GM23338 (cell line): ENCODE results near the gene WWOX.

ENCODE experiments used
- EZH2 ChIP-seq: fragments of 200-600 bp; sonication (generic); IDR thresholded peaks from one replicate; pipeline ENCODE4 v1.8.0; 2017; ENCODE audit warnings: antibody characterized with exemption, mild to moderate bottlenecking, low read depth; ENCODE audit not compliant: unreplicated experiment
- EZH2phosphoT487 ChIP-seq: fragments of 200-600 bp; sonication (generic); IDR thresholded peaks from one replicate; pipeline ENCODE4 v1.8.1; 2018; ENCODE audit warnings: antibody characterized with exemption; ENCODE audit not compliant: unreplicated experiment
- POLR2AphosphoS5 ChIP-seq: IDR thresholded peaks from 2 replicates; pipeline ENCODE4 v1.6.1; 2016; ENCODE audit warnings: antibody characterized with exemption, low read depth
- STAT1 ChIP-seq: IDR thresholded peaks from one replicate; pipeline ENCODE4 v1.6.1; 2016; ENCODE audit warnings: antibody characterized with exemption; ENCODE audit not compliant: unreplicated experiment
- ZNF114 ChIP-seq: fragments of 250-450 bp; sonication (Bioruptor Pico); IDR thresholded peaks from 2 replicates; pipeline ENCODE4 v1.5.0; 2020; ENCODE audit warnings: mild to moderate bottlenecking, moderate library complexity
- TF ChIP-seq, protein P1 (sequence below), 2 experiments: fragments of 200-600 bp in 1 of 2; sonication (generic) in 1 of 2; conservative IDR thresholded peaks; 2 replicates each; pipeline versions ENCODE4 v1.5.1 to v1.6.1; 2016 to 2017; ENCODE audit warnings: antibody characterized with exemption in 2 of 2, low read depth in 2 of 2, mild to moderate bottlenecking in 2 of 2, moderate library complexity in 1 of 2

DNA sequence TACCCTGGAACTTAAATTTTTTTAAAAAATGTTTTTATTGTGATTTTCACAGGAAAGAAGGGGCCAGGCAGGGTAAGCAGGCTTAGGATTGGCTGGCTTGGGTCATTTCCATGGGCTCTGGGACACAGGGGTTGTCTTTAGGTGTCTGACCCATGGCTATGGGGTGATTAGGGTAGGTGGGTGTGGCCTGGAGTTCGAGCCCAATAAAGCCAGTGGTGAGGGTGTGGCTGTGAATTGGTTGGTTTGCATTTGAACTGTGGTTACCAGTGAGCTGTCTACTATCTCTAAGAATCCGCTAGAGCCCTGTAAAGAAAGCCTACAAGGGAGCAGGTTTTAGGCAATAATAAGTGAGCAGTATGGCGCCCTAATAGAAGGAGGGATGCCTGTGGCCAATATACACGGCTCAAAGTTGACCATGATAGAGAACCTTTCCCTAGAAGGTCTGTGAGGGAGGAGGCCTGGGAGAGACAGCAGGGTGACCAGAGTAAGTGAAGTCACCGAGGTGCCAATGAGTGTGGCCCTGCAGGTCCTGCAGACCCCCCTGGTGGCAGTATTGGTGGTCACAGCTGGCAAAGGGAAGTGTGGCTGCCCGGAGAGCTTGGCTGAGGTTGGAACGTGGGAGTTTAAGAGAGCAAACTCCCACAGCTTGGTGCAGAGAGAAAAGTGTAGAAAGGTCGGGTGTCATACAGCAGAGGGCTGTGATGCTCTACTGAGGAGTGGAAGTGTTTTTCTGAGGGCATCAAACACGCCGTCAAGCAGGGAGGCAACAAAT lies 454.0 kb downstream of the WWOX start:
- TF ChIP-seq, protein P1, sequence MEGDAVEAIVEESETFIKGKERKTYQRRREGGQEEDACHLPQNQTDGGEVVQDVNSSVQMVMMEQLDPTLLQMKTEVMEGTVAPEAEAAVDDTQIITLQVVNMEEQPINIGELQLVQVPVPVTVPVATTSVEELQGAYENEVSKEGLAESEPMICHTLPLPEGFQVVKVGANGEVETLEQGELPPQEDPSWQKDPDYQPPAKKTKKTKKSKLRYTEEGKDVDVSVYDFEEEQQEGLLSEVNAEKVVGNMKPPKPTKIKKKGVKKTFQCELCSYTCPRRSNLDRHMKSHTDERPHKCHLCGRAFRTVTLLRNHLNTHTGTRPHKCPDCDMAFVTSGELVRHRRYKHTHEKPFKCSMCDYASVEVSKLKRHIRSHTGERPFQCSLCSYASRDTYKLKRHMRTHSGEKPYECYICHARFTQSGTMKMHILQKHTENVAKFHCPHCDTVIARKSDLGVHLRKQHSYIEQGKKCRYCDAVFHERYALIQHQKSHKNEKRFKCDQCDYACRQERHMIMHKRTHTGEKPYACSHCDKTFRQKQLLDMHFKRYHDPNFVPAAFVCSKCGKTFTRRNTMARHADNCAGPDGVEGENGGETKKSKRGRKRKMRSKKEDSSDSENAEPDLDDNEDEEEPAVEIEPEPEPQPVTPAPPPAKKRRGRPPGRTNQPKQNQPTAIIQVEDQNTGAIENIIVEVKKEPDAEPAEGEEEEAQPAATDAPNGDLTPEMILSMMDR (conservative IDR thresholded peaks at IDR 0.05; ENCODE audit: low read depth in 2 of 2), result peak; percentile 28 to 50; a peak in 3 of 4 replicates
- TF ChIP-seq EZH2 (no peak), ZNF114 (CRISPR knock-in tag) (no peak), EZH2phosphoT487 (no peak), STAT1 (no peak), POLR2AphosphoS5 (no peak)
